Stimulated activated CD8-positive, alpha-beta memory T cell treated with anti-CD3 and anti-CD28 coated beads, Interleukin-12 subunit alpha, Interleukin-12 subunit beta, amount 100 ng/mL, for 4 hours (primary cell): ENCODE data around the gene LTBP1.
"Not testable (repeated sequence)": the region's sequence is repeated elsewhere in the genome, so short reads cannot be mapped to it uniquely, and the experiment has no call there.

Source experiments
- DNase-seq: peaks from one replicate; pipeline ENCODE4 v3.0.0-alpha.2; 2020; ENCODE audit warnings: low read depth

LTBP1 gene

DNA sequence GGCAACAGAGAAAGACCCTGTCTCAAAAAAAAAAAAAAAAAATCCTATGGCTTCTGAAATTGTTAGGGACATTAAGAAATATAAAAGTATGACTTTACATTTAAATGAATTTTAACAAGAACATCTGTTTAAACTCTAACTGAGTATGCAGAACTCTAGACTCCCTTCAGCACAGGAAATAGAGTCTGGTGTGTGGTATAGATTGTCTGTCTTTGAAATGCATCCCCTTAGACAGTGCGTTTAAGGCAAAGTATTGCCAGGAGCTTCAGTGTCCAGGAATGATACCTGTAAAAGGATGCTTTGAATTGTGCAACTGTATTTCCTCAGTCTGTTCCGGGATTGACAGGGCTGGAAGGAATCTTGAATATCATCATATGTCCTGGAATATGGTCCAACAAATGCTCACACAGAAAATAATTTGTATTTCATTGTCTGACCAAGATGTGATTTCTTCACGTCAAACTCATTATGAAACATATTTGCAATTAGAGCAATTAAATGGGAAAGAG is 396.7 kb downstream of the LTBP1 start:
- DNase-seq = no peak

DNA sequence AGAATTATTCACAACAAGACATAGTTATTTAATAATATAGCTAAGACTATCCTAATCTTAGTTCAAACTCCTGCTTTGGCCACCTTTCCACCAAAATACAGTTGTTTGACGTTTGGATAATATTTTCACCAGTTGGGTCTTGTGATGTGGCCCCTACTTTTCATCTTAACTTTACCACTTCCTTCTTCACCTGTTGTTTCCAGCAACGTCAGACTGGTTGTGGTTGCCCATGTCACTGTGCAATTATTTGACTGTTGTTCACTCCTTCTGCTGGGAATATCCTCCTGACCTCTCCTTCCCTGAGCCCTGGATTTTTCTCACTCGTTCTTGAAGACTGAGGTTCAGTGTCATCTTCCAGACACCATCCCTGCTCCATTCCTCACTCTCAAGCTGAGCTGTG is 397.5 kb downstream of the LTBP1 start:
- no peak for DNase-seq

DNA sequence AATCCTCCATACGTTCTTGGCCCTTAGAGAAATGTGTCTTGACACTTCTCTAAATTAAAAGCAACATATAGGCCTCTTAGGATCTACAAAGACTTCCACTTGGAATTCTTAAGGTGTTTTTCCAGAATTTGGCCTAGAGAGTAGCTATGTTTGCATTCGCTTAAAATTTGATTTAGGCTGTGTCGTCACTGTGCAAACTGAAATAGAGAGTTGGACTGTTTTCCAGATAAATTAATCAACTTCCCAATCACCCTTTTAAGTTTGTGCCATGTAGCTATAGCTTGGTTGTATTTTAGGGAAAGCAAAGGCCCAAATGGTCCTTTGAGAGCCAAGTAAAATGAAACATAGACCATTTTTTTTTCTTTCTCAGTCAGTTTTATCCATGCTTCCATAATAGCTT is 401.1 kb downstream of the LTBP1 start:
- no peak for DNase-seq

- DNase-seq = no peak
These were observed 403.9 kb downstream of the LTBP1 start for GRCh38 chr2:33350632-33351031.

- no peak for DNase-seq
These were observed 405.0 kb downstream of the LTBP1 start for GRCh38 chr2:33351781-33352180.

- no peak for DNase-seq
These were observed 408.2 kb downstream of the LTBP1 start for GRCh38 chr2:33354981-33355380.

- no peak for DNase-seq
These were observed 412.1 kb downstream of the LTBP1 start for GRCh38 chr2:33358878-33359277.

DNA sequence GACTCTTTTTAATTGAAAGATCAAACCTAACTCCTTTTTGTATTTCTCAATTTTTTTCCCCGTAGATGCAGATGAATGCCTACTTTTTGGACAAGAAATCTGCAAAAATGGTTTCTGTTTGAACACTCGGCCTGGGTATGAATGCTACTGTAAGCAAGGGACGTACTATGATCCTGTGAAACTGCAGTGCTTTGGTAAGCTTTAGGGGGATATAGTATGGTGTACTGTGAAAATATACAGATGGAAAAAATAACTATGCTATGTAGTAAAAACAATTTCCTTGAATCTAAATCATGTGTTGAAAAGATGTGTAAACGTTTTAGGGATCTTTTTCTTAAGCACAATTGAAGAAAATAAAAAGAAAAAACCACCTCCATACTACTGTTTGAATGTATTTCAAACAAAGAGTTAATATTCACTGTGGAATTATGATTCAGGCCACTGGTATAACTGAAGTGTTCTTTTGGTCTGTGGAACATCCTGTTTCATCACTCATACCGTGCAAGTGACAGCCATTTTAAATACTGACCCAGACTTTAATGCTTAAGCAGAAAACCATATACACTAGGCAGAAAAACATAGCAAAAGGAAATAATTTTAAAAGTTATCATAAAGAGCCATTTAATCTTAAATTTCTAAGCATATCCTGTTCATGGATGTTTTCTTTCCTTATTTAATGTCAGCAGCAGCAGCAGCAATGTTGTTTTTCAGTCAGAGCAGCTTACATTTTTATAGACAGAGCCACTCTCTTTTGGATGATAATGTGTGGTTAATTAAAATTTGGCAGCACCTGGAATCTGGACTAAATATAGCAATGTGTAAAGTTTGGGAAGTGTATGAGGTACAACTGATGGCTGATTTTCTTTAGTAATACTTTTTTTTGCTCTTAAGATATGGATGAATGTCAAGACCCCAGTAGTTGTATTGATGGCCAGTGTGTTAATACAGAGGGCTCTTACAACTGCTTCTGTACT is 416.9 kb downstream of the LTBP1 start:
- DNase-seq = no peak

- no peak for DNase-seq
These were observed 418.7 kb downstream of the LTBP1 start for GRCh38 chr2:33365264-33365970.

GRCh38 chr2:33366473-33366872 is 419.7 kb downstream of the LTBP1 start:
- no peak for DNase-seq

- DNase-seq = not testable (repeated sequence)
These were observed 421.8 kb downstream of the LTBP1 start for GRCh38 chr2:33368524-33368923.

- DNase-seq = no peak
These were observed 422.4 kb downstream of the LTBP1 start for GRCh38 chr2:33369191-33369590.

DNA sequence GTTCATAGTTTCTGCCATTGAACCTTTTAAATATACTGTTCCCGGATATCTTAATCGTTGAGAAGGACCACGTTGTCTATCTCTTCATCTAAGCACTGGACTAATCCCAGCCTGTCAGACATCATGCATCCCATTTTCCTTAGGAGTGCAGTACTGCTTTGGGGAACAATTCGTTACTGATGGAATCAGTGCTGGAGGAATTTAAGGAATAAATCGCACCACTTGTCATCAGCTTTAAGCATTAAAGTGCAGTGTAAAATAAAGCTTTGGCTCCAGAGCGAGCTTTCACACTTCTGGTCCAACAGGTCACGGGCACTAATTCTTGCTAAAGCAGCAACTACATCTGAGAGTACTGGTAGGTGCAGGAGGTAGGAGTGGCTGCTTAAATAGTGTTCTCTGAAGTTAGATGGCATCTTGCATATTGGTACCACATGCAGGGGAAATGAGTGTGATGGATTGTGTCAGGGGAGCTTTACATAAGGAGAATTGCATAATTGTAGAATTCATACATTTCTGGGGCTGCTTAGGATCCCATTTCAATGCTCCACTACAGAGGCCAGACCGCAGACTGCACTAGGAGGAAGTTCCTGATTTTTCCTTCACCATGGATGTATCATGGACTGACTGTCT is 424.0 kb downstream of the LTBP1 start:
- DNase-seq = no peak

DNA sequence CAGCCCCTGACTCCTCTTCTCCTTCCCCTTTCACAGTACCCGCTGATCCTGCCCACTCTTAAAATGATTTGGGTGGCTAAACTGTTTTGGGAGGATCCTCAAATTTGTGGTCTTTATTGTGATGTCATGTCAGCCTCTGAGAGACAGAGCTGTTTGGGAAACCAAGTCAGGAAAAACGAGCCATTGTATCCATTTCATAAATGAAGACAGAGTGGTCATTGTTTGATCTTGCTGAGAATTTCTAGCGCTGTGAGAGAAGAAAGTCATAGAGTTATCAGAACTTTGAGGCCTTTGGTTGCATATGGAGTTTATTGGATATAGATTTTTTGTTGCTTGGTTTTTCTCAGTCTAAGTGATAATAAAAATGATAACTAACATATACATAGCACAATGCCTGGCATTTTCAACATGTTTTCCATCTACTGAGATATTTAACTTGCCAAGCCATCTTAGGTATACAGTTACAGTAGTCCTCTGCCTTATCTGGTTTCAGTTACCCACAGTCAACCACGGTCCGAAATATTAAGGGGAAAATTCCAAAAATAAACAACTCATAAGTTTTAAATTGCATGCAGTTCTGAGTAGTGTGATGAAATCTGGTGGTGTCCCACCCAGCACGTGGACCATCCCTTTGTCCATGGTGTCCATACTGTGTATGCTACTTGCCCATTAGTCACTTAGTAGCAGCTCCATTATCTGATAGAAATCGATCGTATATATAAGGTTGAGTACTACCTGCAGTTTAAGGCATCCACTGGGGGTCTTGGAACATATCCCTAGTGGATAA is 424.7 kb downstream of the LTBP1 start:
- no peak for DNase-seq

GRCh38 chr2:33372940-33373553 is 426.3 kb downstream of the LTBP1 start:
- DNase-seq = no peak

DNA sequence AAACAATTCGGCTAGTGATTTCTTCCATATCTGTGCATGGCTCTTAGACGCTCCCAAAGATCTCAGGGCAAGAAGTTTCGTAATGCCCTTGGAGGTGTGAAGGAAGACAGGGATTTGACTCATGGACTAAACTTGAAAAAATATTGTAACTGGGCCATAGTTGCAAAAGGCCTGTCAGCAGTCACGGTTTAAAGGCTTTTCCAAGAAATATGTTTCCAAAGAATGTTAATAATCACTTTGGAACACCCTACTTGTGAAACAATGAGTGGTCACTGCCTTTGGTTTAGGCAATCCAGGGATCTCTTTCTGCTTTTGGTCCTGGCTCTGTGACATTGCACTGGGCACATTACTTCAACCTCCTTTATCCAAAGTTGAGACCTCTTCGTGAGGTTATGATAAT is 427.2 kb downstream of the LTBP1 start:
- no peak for DNase-seq

GRCh38 chr2:33375054-33375453 is 428.3 kb downstream of the LTBP1 start:
- no peak for DNase-seq

DNA sequence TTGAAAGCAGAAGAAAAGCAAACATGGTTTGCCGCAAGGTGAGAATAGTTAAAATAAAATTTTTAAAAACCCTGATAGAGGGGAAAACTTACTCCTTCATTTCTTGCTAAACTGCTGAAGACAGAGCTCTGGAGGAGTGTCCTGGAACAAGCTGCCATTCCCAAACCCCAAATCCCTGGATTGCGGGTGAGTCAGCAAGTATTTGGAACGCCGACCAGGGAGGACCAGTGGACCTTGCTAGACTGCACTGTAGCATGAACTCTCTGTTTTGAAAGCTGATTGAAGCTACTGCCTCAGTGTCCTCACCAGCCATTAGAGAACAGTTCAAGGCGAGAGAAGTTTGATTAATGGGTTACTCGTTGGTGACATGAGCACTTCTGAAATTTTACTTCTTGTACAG is 430.3 kb downstream of the LTBP1 start:
- no peak for DNase-seq

DNA sequence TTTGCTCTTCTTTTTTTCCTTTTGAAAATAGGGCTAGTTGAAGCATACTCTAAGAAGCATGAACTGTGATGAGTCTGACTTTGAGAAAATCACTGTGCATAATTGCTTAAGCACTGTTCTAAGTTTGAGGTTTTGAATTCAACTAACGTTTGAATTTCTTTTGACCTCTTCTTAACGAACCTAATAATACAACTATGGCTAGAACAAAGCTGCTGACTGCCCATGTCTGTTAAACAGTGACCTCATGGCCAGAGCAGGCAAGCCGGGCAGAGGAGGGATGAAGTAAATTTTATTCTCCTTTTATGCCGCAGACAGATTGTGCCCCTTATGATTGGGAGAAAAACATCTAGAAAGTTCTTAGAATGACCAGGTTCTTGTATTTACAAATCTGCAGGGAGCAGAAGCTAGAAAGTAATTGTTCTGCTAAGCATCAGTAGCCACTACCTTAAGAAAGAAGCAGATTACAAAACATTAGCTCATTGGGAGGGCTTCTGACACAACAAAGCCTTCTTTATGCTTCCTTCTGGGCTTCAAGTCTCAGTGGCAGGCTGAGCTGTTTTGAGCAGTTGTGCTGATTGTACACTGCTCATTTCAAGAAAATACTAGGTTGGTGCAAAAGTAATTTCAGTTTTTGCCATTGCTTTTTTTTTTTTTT is 431.9 kb downstream of the LTBP1 start:
- no peak for DNase-seq

DNA sequence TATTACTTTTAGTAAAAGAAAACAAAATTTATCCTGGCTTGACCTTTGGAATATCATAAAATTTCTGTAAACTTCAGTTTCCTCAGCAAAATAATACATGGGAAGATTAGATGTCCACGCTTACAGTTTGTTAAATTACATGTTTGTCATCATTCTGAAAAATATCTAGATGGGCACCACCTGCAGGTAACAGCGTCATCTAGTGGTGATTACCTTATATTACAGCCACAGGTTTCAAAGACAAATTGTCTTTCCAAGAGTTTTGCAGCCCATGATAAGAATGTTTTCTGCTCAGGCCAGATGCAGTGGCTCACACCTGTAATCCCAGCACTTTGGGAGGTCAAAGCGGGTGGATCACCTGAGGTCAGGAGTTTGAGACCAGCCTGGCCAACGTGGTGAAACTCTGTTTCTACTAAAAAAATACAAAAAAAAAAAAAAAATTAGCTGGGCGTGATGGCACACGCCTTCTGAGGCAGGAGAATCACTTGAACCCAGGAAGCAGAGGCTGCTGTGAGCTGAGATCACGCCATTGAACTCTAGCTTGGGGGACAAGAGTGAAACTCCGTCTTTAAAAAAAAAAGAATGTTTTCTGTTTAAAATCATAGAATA is 433.4 kb downstream of the LTBP1 start:
- no peak for DNase-seq
